Kidney glomerular epithelial cell (primary cell): Measurements from ENCODE around the gene SERPINA4.
A peak's percentile ranks its signal among the peaks of the same experiment; 100 is the strongest.

ENCODE experiments used
- DNase-seq: peaks from one replicate; lab custom pipeline; 2025; lab: John Stamatoyannopoulos, UW

SERPINA4 gene

GRCh38 chr14:94542811-94543440 lies 18.3 kb upstream of the SERPINA4 start:
- no peak for DNase-seq

GRCh38 chr14:94543449-94544124 lies 17.7 kb upstream of the SERPINA4 start:
- no peak for DNase-seq

GRCh38 chr14:94544726-94545125 lies 16.5 kb upstream of the SERPINA4 start:
- no peak for DNase-seq

GRCh38 chr14:94545131-94545841 lies 16.0 kb upstream of the SERPINA4 start:
- DNase-seq = no peak

GRCh38 chr14:94547151-94547680 lies 14.0 kb upstream of the SERPINA4 start:
- DNase-seq = no peak

GRCh38 chr14:94547726-94548125 lies 13.5 kb upstream of the SERPINA4 start:
- no peak for DNase-seq

- DNase-seq = no peak
Observed at GRCh38 chr14:94548131-94548998, 12.9 kb upstream of the SERPINA4 start.

GRCh38 chr14:94548999-94549985 lies 11.9 kb upstream of the SERPINA4 start:
- DNase-seq = peak; percentile 24

- no peak for DNase-seq
Observed at GRCh38 chr14:94550041-94550440, 11.2 kb upstream of the SERPINA4 start.

- no peak for DNase-seq
Observed at GRCh38 chr14:94555991-94556390, 5.3 kb upstream of the SERPINA4 start.

- no peak for DNase-seq
Observed at GRCh38 chr14:94557327-94557726, 3.9 kb upstream of the SERPINA4 start.

GRCh38 chr14:94558842-94559241 lies 2.4 kb upstream of the SERPINA4 start:
- no peak for DNase-seq

- no peak for DNase-seq
Observed at GRCh38 chr14:94559638-94560290, 1.5 kb upstream of the SERPINA4 start.

GRCh38 chr14:94560291-94560665 lies 964 bp upstream of the SERPINA4 start:
- no peak for DNase-seq

GRCh38 chr14:94561656-94562010 lies 391 bp downstream of the SERPINA4 start:
- DNase-seq = no peak

GRCh38 chr14:94562022-94562421 lies 780 bp downstream of the SERPINA4 start:
- no peak for DNase-seq

GRCh38 chr14:94562941-94563883 lies 2.0 kb downstream of the SERPINA4 start:
- no peak for DNase-seq

GRCh38 chr14:94564381-94564780 lies 3.1 kb downstream of the SERPINA4 start:
- no peak for DNase-seq

- DNase-seq = no peak
Observed at GRCh38 chr14:94568186-94568585, 6.9 kb downstream of the SERPINA4 start.
